Cardiac muscle cell (in vitro differentiated cells and primary cell): Measurements from ENCODE around the gene BIRC2. TPM values are rescaled to one million over a fixed set of nuclear protein-coding genes. Genes with fewer than 3 reads are reported as not detected.
A peak's percentile ranks its signal among the peaks of the same experiment; 100 is the strongest.

Source experiments
- DNase-seq, 2 donors: peaks; one replicate each; pipeline versions ENCODE4 v3.0.0 to v3.0.0-alpha.2; 2010 to 2017; ENCODE audit warnings: low read depth in 1 of 2, low spot score in 1 of 2
- H3K27ac ChIP-seq: fragments of 200-600 bp; sonication (generic); 2 replicates; pipeline ENCODE4 v1.5.1; 2016
- H3K27me3 ChIP-seq: fragments of 200-600 bp; sonication (generic); 2 replicates; pipeline ENCODE4 v1.6.0; 2016; ENCODE audit warnings: control low read depth
- H3K36me3 ChIP-seq: fragments of 200-600 bp; sonication (generic); 2 replicates; pipeline ENCODE4 v1.5.1; 2016; ENCODE audit warnings: control low read depth
- H3K4me1 ChIP-seq: fragments of 200-600 bp; sonication (generic); 2 replicates; pipeline ENCODE4 v1.8.1; 2017; ENCODE audit warnings: low read depth, mild to moderate bottlenecking, mixed run types
- H3K4me3 ChIP-seq: fragments of 200-600 bp; sonication (generic); 2 replicates; pipeline ENCODE4 v1.5.1; 2016; ENCODE audit warnings: mild to moderate bottlenecking
- H3K9me3 ChIP-seq: fragments of 200-600 bp; sonication (generic); 2 replicates; pipeline ENCODE4 v1.5.1; 2017; ENCODE audit warnings: low read depth, mild to moderate bottlenecking, control low read depth
- CTCF ChIP-seq: IDR thresholded peaks from 2 replicates; pipeline ENCODE4 v1.5.1; 2012; ENCODE audit warnings: low read depth, mild to moderate bottlenecking, low read length
- polyA plus RNA-seq: library from polyadenylated mRNA; unstranded; fragments of >200 nt; fragmentation: Nextera tagmentation; extraction: Ambion mirVana; gene quantifications from 2 replicates; pipeline ENCODE4 v1.2.1, GENCODE V29; 2016
- total RNA-seq: library from RNA; depleted of rRNA; stranded (reverse); fragments of >200 nt; gene quantifications from 2 replicates; pipeline ENCODE4 v1.2.3, GENCODE V29; 2016

The BIRC2 gene
- total and polyA plus RNA-seq, 2 experiments from 2014 or later: 36.1 to 40.4 TPM

GRCh38 chr11:102318469-102318868 lies 28.5 kb upstream of the BIRC2 start:
- Histone ChIP-seq H3K36me3 (no peaks in the 10 kb centered on the region), H3K9me3 (no peaks in the 10 kb centered on the region), H3K4me1 (no peaks in the 10 kb centered on the region), H3K27ac (no peak overlapping the region), H3K27me3 (peaks cover 20% of the 10 kb centered on the region), H3K4me3 (no peak overlapping the region)
- DNase-seq: no peak
- TF ChIP-seq CTCF: no peak

- Histone ChIP-seq H3K4me1 (no peaks in the 10 kb centered on the region), H3K36me3 (no peaks in the 10 kb centered on the region), H3K27me3 (peaks cover 20% of the 10 kb centered on the region), H3K4me3 (no peak overlapping the region), H3K27ac (no peak overlapping the region), H3K9me3 (no peaks in the 10 kb centered on the region)
- no peak for DNase-seq
- TF ChIP-seq CTCF: no peak
Measured at GRCh38 chr11:102319544-102319943, 27.5 kb upstream of the BIRC2 start.

GRCh38 chr11:102320188-102320587 lies 26.8 kb upstream of the BIRC2 start:
- Histone ChIP-seq H3K9me3 (no peaks in the 10 kb centered on the region), H3K27ac (no peak overlapping the region), H3K27me3 (peaks cover 20% of the 10 kb centered on the region), H3K4me1 (no peaks in the 10 kb centered on the region), H3K4me3 (no peak overlapping the region), H3K36me3 (no peaks in the 10 kb centered on the region)
- DNase-seq: no peak
- no peak for TF ChIP-seq CTCF

- DNase-seq: no peak
- Histone ChIP-seq H3K36me3 (no peaks in the 10 kb centered on the region), H3K9me3 (no peaks in the 10 kb centered on the region), H3K4me3 (no peak overlapping the region), H3K27me3 (peaks cover 20% of the 10 kb centered on the region), H3K27ac (no peak overlapping the region), H3K4me1 (no peaks in the 10 kb centered on the region)
- TF ChIP-seq CTCF: no peak
Measured at GRCh38 chr11:102320679-102321078, 26.3 kb upstream of the BIRC2 start.

GRCh38 chr11:102322560-102322959 lies 24.5 kb upstream of the BIRC2 start:
- no peak for DNase-seq
- Histone ChIP-seq H3K9me3 (no peaks in the 10 kb centered on the region), H3K27me3 (peaks cover 19% of the 10 kb centered on the region), H3K4me1 (no peaks in the 10 kb centered on the region), H3K36me3 (no peaks in the 10 kb centered on the region), H3K27ac (no peak overlapping the region), H3K4me3 (no peak overlapping the region)
- no peak for TF ChIP-seq CTCF

GRCh38 chr11:102323542-102324251 lies 23.3 kb upstream of the BIRC2 start:
- no peak for TF ChIP-seq CTCF
- DNase-seq: peak in 1 of 2 donors; percentile 52
- Histone ChIP-seq H3K27ac (no peak overlapping the region), H3K36me3 (no peaks in the 10 kb centered on the region), H3K9me3 (no peaks in the 10 kb centered on the region), H3K4me3 (no peak overlapping the region), H3K4me1 (no peaks in the 10 kb centered on the region), H3K27me3 (peaks cover 8% of the 10 kb centered on the region)
